ENCODE results near the gene LIMCH1. TPM values are rescaled to one million over a fixed set of nuclear protein-coding genes. Genes with fewer than 3 reads are reported as not detected.

LIMCH1 gene
- total and polyA plus RNA-seq, 7 experiments from 2014 or later: 0.05 to 1.2 TPM; not detected in 5

- H3K4me1 ChIP-seq (ENCODE audit: control insufficient read depth in 2 of 2, insufficient read depth in 2 of 2, low read length in 2 of 2): no peaks in the 10 kb centered on the region
- no peak for ATAC-seq
- peaks cover 0 to 14% (median 0%) of the 10 kb centered on the region in 11 donors for H3K9me3 Mint-ChIP-seq
- no peaks in the 10 kb centered on the region for H3K9me3 ChIP-seq (ENCODE audit: control insufficient read depth in 2 of 3, low read length in 3 of 3)
- no peaks in the 10 kb centered on the region for H3K4me1 Mint-ChIP-seq
- no peaks in the 10 kb centered on the region for H3K36me3 ChIP-seq (ENCODE audit: control insufficient read depth in 2 of 3, insufficient read depth in 3 of 3, low read length in 3 of 3)
- H3K36me3 Mint-ChIP-seq: peaks cover 0 to 3% (median 0%) of the 10 kb centered on the region in 5 donors
- no peak for DNase-seq
- no peak overlapping the region for H3K4me3 Mint-ChIP-seq
- no peak overlapping the region for H3K27ac Mint-ChIP-seq
- H3K27ac ChIP-seq (ENCODE audit: low read depth, low read length): no peak overlapping the region
- H3K27me3 Mint-ChIP-seq: peaks cover 0 to 17% (median 9%) of the 10 kb centered on the region in 5 donors
- H3K27me3 ChIP-seq (ENCODE audit: control insufficient read depth in 2 of 2, insufficient read depth in 2 of 2, low read length in 2 of 2): no peaks in the 10 kb centered on the region
- ChIA-PET POLR2A (no interaction called here), CTCF (no interaction called here)
- H3K4me3 ChIP-seq (ENCODE audit: low read length): no peak overlapping the region
- intact Hi-C loops (cut with micrococcal nuclease): no loop called here
Observed at GRCh38 chr4:41719417-41719816, 181.5 kb downstream of the LIMCH1 start.

DNA sequence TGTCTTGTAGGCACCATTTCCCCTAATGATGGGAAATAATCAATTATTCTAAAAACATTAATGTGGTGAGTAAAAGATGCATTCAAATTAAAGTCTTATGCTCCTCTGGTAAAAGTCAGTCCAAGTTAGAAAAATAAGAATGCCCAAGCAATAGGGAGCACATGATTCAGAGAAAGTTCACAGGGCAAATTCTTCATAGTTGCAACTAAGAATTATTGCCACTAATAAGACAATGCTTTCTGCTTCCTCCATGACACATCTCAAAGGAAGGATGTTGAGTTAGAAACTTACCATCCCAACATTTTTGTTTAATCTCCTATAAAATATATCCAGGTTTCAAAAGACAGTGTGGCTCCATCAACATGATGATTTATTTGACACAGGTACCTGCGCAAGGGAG lies 184.2 kb downstream of the LIMCH1 start:
- H3K27ac ChIP-seq (ENCODE audit: low read depth, low read length): no peak overlapping the region
- Mint-ChIP-seq H3K9me3 (peaks cover 0 to 28% (median 11%) of the 10 kb centered on the region in 11 donors), H3K4me3 (no peak overlapping the region), H3K4me1 (no peaks in the 10 kb centered on the region), H3K27ac (no peak overlapping the region), H3K36me3 (peaks cover 0 to 3% (median 0%) of the 10 kb centered on the region in 5 donors), H3K27me3 (peaks cover 0 to 16% (median 9%) of the 10 kb centered on the region in 5 donors)
- DNase-seq: no peak
- no peak for ATAC-seq
- ChIA-PET POLR2A (no interaction called here), CTCF (no interaction called here)
- intact Hi-C loops (cut with micrococcal nuclease): no loop called here
- H3K36me3 ChIP-seq (ENCODE audit: control insufficient read depth in 2 of 3, insufficient read depth in 3 of 3, low read length in 3 of 3): no peaks in the 10 kb centered on the region
- no peaks in the 10 kb centered on the region for H3K9me3 ChIP-seq (ENCODE audit: control insufficient read depth in 2 of 3, low read length in 3 of 3)
- no peaks in the 10 kb centered on the region for H3K4me1 ChIP-seq (ENCODE audit: control insufficient read depth in 2 of 2, insufficient read depth in 2 of 2, low read length in 2 of 2)
- no peaks in the 10 kb centered on the region for H3K27me3 ChIP-seq (ENCODE audit: control insufficient read depth in 2 of 2, insufficient read depth in 2 of 2, low read length in 2 of 2)
- H3K4me3 ChIP-seq (ENCODE audit: low read length): no peak overlapping the region

GRCh38 chr4:41723286-41723685 lies 185.3 kb downstream of the LIMCH1 start:
- DNase-seq (no peak), ATAC-seq (no peak)
- Mint-ChIP-seq H3K27me3 (peaks cover 0 to 13% (median 9%) of the 10 kb centered on the region in 5 donors), H3K4me1 (no peaks in the 10 kb centered on the region), H3K36me3 (peaks cover 0 to 3% (median 0%) of the 10 kb centered on the region in 5 donors), H3K9me3 (peaks cover 0 to 28% (median 12%) of the 10 kb centered on the region in 11 donors), H3K4me3 (no peak overlapping the region), H3K27ac (no peak overlapping the region)
- POLR2A ChIA-PET: no interaction called here
- no peaks in the 10 kb centered on the region for H3K4me1 ChIP-seq (ENCODE audit: control insufficient read depth in 2 of 2, insufficient read depth in 2 of 2, low read length in 2 of 2)
- no peaks in the 10 kb centered on the region for H3K9me3 ChIP-seq (ENCODE audit: control insufficient read depth in 2 of 3, low read length in 3 of 3)
- intact Hi-C loops (cut with micrococcal nuclease): no loop called here
- H3K4me3 ChIP-seq (ENCODE audit: low read length): no peak overlapping the region
- CTCF ChIA-PET: no interaction called here
- H3K27ac ChIP-seq (ENCODE audit: low read depth, low read length): no peak overlapping the region
- no peaks in the 10 kb centered on the region for H3K27me3 ChIP-seq (ENCODE audit: control insufficient read depth in 2 of 2, insufficient read depth in 2 of 2, low read length in 2 of 2)
- H3K36me3 ChIP-seq (ENCODE audit: control insufficient read depth in 2 of 3, insufficient read depth in 3 of 3, low read length in 3 of 3): no peaks in the 10 kb centered on the region

GRCh38 chr4:41725254-41725653 lies 187.3 kb downstream of the LIMCH1 start:
- Mint-ChIP-seq H3K4me1 (no peaks in the 10 kb centered on the region), H3K36me3 (no peaks in the 10 kb centered on the region), H3K4me3 (no peak overlapping the region), H3K27ac (no peak overlapping the region), H3K27me3 (peaks cover 3 to 15% (median 9%) of the 10 kb centered on the region in 5 donors), H3K9me3 (peaks cover 3 to 24% (median 10%) of the 10 kb centered on the region in 11 donors)
- intact Hi-C loops (cut with micrococcal nuclease): no loop called here
- ChIA-PET POLR2A (no interaction called here), CTCF (no interaction called here)
- H3K36me3 ChIP-seq (ENCODE audit: control insufficient read depth in 2 of 3, insufficient read depth in 3 of 3, low read length in 3 of 3): no peaks in the 10 kb centered on the region
- no peak overlapping the region for H3K27ac ChIP-seq (ENCODE audit: low read depth, low read length)
- H3K27me3 ChIP-seq (ENCODE audit: control insufficient read depth in 2 of 2, insufficient read depth in 2 of 2, low read length in 2 of 2): no peaks in the 10 kb centered on the region
- no peak for ATAC-seq
- H3K4me1 ChIP-seq (ENCODE audit: control insufficient read depth in 2 of 2, insufficient read depth in 2 of 2, low read length in 2 of 2): no peaks in the 10 kb centered on the region
- H3K4me3 ChIP-seq (ENCODE audit: low read length): no peak overlapping the region
- DNase-seq: no peak
- no peaks in the 10 kb centered on the region for H3K9me3 ChIP-seq (ENCODE audit: control insufficient read depth in 2 of 3, low read length in 3 of 3)

DNA sequence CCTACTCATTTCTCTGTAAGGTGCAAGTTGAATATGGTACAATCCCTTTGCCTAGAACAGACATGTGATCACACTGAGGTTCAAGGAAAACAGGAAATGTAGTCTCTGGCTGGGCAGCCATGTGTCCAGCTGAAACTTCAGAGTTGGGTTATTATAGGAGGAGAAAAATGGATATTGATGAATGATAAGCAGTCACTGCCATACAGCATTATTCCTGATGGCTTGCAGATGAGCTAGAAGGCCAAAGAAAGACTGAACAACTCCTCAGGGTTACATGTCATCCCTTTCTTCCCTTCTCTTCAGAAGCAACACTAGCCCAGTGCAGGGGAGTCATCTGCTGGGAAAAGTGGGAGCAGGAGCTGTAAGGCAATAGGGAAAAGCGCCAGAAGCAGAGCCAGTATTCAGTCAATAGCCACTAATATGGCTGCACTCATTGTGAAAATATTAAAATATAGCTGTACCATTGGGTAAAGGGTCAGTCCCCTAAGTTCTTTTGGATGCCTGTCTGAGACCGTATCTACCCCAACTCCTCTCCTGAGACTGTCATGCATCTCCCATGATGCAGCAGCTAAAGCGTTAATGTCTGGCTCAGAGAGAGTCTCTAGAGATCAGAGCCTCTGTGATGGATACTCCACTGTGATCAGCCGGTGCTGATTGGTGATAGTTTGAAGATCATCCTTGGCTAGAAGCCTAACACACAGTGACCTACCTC lies 190.1 kb downstream of the LIMCH1 start:
- Mint-ChIP-seq H3K4me3 (no peak overlapping the region), H3K27ac (no peak overlapping the region), H3K36me3 (no peaks in the 10 kb centered on the region), H3K27me3 (peaks cover 5 to 17% (median 5%) of the 10 kb centered on the region in 5 donors), H3K4me1 (no peaks in the 10 kb centered on the region), H3K9me3 (peaks cover 3 to 26% (median 10%) of the 10 kb centered on the region in 11 donors)
- DNase-seq: no peak
- Histone ChIP-seq H3K36me3 (ENCODE audit: control insufficient read depth in 2 of 3, insufficient read depth in 3 of 3, low read length in 3 of 3) (no peaks in the 10 kb centered on the region), H3K4me1 (ENCODE audit: control insufficient read depth in 2 of 2, insufficient read depth in 2 of 2, low read length in 2 of 2) (no peaks in the 10 kb centered on the region), H3K27me3 (ENCODE audit: control insufficient read depth in 2 of 2, insufficient read depth in 2 of 2, low read length in 2 of 2) (no peaks in the 10 kb centered on the region), H3K4me3 (ENCODE audit: low read length) (no peak overlapping the region), H3K9me3 (ENCODE audit: control insufficient read depth in 2 of 3, low read length in 3 of 3) (no peaks in the 10 kb centered on the region), H3K27ac (ENCODE audit: low read depth, low read length) (no peak overlapping the region)
- CTCF ChIA-PET: no interaction called here
- ATAC-seq: no peak
- intact Hi-C loops (cut with micrococcal nuclease): no loop called here
- POLR2A ChIA-PET: no interaction called here

DNA sequence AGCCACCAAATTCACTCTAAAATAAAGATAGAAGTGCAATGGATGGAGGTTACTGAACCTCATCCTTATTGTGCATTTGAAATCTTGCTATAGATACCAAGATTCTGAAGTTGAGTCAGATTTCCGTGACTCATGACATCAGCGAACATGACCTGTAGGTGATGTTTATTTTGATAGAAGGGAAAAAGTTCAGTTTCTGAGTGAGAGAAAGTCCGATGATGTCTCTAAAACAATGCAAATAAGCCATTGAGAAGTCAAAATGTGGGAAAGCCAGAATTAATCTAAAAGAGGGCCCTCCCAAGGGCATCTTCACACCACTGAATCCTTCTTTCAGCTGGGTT lies 190.6 kb downstream of the LIMCH1 start:
- Mint-ChIP-seq H3K27ac (no peak overlapping the region), H3K27me3 (peaks cover 5 to 17% (median 5%) of the 10 kb centered on the region in 5 donors), H3K9me3 (peaks cover 3 to 26% (median 10%) of the 10 kb centered on the region in 11 donors), H3K4me3 (no peak overlapping the region), H3K36me3 (no peaks in the 10 kb centered on the region), H3K4me1 (no peaks in the 10 kb centered on the region)
- Histone ChIP-seq H3K27ac (ENCODE audit: low read depth, low read length) (no peak overlapping the region), H3K9me3 (ENCODE audit: control insufficient read depth in 2 of 3, low read length in 3 of 3) (no peaks in the 10 kb centered on the region), H3K4me3 (ENCODE audit: low read length) (no peak overlapping the region), H3K27me3 (ENCODE audit: control insufficient read depth in 2 of 2, insufficient read depth in 2 of 2, low read length in 2 of 2) (no peaks in the 10 kb centered on the region), H3K36me3 (ENCODE audit: control insufficient read depth in 2 of 3, insufficient read depth in 3 of 3, low read length in 3 of 3) (no peaks in the 10 kb centered on the region), H3K4me1 (ENCODE audit: control insufficient read depth in 2 of 2, insufficient read depth in 2 of 2, low read length in 2 of 2) (no peaks in the 10 kb centered on the region)
- ChIA-PET POLR2A (no interaction called here), CTCF (no interaction called here)
- ATAC-seq (no peak), DNase-seq (no peak)
- intact Hi-C loops (cut with micrococcal nuclease): no loop called here

- Histone ChIP-seq H3K4me1 (ENCODE audit: control insufficient read depth in 2 of 2, insufficient read depth in 2 of 2, low read length in 2 of 2) (no peaks in the 10 kb centered on the region), H3K36me3 (ENCODE audit: control insufficient read depth in 2 of 3, insufficient read depth in 3 of 3, low read length in 3 of 3) (no peaks in the 10 kb centered on the region), H3K27ac (ENCODE audit: low read depth, low read length) (no peak overlapping the region), H3K4me3 (ENCODE audit: low read length) (no peak overlapping the region), H3K27me3 (ENCODE audit: control insufficient read depth in 2 of 2, insufficient read depth in 2 of 2, low read length in 2 of 2) (no peaks in the 10 kb centered on the region), H3K9me3 (ENCODE audit: control insufficient read depth in 2 of 3, low read length in 3 of 3) (no peaks in the 10 kb centered on the region)
- ChIA-PET POLR2A (interaction anchor here (0.6 kb wide), 1 partner anchor 279 kb away, joined by 4 read pairs; no protein-coding TSS in a partner anchor), CTCF (no interaction called here)
- H3K4me3 Mint-ChIP-seq: no peak overlapping the region
- no peaks in the 10 kb centered on the region for H3K4me1 Mint-ChIP-seq
- H3K27me3 Mint-ChIP-seq: peaks cover 5 to 17% (median 15%) of the 10 kb centered on the region in 5 donors
- H3K9me3 Mint-ChIP-seq: peaks cover 0 to 11% (median 5%) of the 10 kb centered on the region in 11 donors
- intact Hi-C loops (cut with micrococcal nuclease): no loop called here
- DNase-seq: no peak
- ATAC-seq: no peak
- no peak overlapping the region for H3K27ac Mint-ChIP-seq
- H3K36me3 Mint-ChIP-seq: no peaks in the 10 kb centered on the region
Observed at GRCh38 chr4:41731569-41732126, 193.7 kb downstream of the LIMCH1 start.

Measured in naive thymus-derived CD4-positive, alpha-beta T cell (primary cell).